GM19043 (cell line): ENCODE results near the gene ELL3.

Experiments
- ATAC-seq: cut with Tn5 transposase; IDR thresholded peaks from one replicate; pipeline ENCODE4 v1.9.1; 2021; ENCODE audit warnings: low read depth; ENCODE audit not compliant: unreplicated experiment

The ELL3 gene

GRCh38 chr15:43792761-43793476 is 16.2 kb upstream of the ELL3 start:
- no peak for ATAC-seq

- ATAC-seq = peak; percentile 80
Observed at GRCh38 chr15:43791993-43792760, 15.4 kb upstream of the ELL3 start, which contains the start of gene SERF2. Gene SERF2, plus strand, starts transcription at chr15:43792320. Its CDS starts 57 bp downstream, at chr15:43792377.

DNA sequence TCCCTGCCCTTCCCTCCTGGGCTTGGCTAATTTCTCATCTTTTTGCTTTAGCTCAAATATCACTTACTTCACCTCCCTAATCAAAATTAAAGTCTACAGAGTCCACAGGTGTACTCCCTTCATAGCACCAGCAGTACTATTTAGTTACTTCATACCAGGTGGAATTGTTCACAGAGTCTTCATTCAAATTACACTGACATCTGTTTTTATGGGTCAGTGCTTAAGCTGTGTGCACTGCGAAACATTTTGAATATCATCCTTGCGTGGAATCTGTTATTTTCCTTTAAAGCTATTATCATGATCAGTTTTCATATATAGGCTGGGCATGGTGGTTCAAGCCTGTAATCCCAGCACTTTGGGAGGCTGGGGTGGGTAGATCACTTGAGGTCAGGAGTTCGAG is 12.6 kb upstream of the ELL3 start:
- no peak for ATAC-seq

DNA sequence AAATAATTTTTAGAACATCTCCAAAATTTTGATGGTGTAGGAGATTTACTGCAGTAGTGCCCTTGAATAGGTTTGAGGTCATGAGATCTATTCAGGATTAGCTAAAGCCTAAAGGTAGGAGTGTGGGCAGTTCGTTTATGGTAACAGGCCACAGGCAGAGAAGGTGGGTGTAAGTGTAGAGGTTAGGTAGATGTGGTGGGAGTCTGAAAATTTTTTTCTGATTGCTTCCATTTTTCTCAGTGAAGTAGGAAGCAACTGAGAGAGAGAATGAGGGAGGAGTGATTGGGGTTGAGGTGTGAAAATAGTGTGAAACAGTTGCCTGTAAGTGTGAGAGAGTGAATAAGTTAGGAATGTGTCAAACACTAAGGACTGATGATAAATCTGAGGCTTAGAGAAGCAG is 2.2 kb upstream of the ELL3 start:
- ATAC-seq = no peak

DNA sequence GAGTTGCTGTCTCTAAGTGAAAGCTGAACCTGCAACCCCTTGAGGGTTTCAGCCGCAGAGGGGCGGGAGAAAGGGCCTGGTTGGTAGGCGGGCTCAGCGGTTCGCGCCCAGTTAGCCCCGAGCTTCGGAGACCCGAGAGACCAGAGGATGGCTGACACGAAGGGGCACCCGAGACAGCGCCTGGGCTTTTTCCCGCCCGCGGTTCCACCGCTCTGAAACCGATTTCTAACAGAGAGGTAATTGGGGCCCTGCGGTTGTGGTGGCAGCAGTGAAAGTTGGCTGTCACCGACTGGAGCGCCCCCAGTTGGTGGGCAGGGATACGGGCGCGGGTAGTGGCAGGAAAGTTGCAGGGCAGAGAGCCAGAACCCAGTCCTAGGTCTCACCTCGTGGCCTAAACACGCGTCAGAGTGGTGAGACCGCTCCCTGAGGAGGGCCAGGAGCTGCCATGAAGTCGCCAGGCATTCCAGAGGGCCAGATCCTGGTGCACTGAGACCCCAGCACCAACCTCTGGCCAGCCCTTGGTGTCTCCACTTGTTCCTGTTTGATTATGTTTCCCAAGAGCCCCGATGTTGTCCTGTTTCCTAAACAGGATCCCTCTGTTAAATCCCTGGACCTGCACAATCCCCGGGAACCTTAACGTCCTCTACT is 625 bp upstream of the ELL3 start:
- ATAC-seq = peak; percentile 46

GRCh38 chr15:43776101-43776717 is 557 bp downstream of the ELL3 start:
- peak; percentile 67 for ATAC-seq

DNA sequence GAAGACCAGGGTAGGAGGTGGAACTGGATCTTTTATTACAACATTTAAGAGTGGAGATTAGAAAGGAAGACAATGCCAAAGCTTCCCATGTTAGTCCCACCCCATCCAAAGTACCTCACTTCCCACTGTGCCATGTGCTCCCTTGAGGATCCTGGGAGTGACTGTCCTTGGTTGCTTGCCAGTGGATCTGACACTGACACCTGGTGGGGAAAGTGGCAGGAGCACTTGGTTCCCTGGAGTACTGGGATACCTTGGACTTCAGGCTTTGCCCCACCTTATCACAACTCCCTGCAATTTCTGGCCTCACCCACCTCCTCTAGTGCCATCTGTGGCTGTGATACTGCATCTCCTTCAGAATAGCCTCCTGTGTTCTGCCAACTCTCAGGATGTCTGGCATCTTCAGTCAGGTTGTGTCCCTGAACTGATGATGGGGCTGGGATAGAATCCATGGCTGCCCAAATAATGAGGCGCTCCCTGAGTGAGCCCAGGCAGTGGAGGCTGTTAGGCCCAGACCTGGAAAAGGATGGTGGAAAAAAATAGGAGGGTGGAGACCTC is 1.3 kb downstream of the ELL3 start:
- ATAC-seq = no peak

- no peak for ATAC-seq
Observed at GRCh38 chr15:43774062-43774461, 2.7 kb downstream of the ELL3 start.

GRCh38 chr15:43772624-43773023 is 4.1 kb downstream of the ELL3 start:
- ATAC-seq = no peak

- no peak for ATAC-seq
Observed at GRCh38 chr15:43771816-43772215, 5.0 kb downstream of the ELL3 start.

- ATAC-seq = no peak
Observed at GRCh38 chr15:43769584-43770228, 7.1 kb downstream of the ELL3 start.

DNA sequence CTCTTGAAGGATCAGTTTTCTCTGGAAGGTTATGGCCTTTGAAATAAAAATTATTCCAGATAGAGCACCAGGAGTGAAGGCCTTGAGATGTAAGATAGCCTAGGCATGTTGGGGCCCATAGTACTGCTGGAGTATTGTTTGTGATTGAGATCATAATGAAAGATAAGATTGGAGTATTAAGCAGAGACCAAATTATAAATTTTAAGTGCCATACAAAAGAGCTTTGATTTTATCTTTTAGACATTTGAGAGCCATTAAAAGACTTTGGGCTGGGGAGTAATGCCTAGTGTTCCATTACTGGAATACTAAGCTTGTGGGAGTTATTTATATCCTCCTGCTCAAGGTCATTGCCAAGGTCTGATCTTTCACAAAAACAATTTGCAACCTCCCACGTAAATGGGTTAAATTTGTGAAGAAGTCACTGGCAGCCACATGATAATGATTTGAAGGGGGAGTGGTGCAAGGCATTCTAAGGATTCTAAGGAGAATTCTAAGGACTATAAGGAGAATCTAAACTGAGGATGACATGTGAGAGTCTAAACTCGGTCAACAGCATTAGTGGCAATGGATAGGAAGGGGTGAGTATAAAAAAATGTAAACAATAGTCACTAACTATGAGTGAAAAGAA is 12.8 kb downstream of the ELL3 start:
- ATAC-seq = no peak

DNA sequence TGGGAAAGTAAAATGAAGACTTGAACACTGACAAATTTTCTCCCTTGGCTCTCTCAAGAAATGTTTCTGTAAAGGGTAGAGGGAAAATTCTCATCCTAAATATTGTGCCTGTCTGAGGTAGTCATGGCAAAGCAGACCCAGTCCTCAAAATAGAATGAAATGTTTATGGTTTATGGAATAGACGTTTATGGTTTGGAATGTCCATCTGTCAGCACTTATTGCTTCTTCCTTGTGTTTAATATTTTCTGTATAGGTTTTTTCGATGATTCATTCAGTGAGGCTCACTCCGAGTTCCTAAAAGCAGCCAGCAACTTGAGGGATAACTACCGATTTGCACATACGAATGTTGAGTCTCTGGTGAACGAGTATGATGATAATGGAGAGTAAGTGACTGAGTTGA is 13.9 kb downstream of the ELL3 start:
- no peak for ATAC-seq

GRCh38 chr15:43751885-43752284 is 24.9 kb downstream of the ELL3 start:
- no peak for ATAC-seq

DNA sequence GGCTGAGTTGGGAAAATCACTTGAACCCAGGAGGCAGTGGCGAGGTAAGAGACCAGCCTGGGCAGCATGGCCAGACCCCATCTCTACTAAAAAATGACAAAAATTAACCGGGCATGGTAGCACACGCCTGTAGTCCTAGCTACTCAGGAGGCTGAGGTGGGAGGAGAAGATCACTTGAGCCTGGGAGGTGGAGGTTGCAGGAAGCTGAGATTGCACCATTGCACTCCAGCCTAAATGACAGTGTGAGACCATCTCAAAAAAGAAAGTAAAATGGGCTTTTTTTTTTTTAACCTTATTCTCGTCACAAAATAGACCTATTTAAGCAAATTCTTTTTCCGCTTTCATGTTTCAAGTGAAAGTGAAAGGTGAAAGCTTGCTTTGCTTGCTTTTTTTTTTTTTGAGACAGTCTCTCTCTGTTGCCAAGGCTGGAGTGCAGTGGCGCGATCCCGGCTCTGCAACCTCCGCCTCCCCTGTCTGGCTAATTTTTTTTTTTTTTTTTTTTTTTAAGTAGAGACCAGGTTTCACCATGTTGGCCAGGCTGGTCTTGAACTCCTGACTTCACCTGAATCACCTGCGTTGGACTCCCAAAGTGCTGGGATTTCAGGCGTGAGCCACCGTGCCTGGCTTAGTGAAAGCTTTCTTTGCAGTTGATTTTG is 26.9 kb downstream of the ELL3 start:
- peak; percentile 48 for ATAC-seq

- no peak for ATAC-seq
Observed at GRCh38 chr15:43748376-43748775, 28.4 kb downstream of the ELL3 start.

DNA sequence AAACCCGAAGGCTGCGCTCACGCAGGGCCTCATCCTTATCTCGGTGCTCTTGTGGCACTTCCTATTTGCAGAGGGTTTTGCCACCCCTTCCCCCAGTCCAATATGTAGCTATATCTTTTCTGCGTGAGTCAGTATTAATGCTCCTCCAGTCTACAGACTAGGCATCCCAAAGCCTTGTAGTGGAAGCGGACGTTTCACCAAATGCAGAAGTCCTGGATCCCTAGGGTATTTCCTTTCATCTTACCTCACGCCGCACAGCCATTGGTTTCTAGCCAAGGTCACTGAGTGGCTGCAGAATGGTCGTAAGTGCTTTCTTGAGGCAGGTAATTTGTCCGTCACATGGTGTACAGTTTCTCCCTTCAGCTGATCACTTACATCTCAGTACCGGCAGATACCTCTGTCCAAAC is 29.9 kb downstream of the ELL3 start:
- peak; percentile 9 for ATAC-seq

DNA sequence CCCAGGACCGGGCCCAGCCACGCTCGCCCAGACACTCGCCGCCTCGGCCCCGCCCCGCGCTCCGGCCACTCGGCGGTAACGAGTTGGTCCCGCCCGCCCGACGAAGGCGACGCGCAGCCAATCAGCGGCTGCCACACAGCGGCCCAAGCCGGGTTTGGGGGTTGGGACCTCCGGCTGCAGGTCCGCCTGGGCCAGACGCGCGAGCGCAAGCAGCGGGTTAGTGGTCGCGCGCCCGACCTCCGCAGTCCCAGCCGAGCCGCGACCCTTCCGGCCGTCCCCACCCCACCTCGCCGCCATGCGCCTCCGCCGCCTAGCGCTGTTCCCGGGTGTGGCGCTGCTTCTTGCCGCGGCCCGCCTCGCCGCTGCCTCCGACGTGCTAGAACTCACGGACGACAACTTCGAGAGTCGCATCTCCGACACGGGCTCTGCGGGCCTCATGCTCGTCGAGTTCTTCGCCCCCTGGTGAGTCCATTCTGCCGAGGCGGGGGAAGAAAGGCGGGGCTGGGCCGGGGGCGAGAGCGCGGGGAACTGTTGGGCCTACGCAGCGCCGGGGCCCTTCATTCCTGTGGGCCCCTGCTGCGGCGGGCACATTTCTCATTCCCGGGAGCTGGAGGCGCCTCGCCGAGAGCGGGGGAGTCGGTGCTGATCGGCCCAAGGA is 30.4 kb downstream of the ELL3 start, which contains the start of gene PDIA3:
PDIA3 (plus strand) TSS at position 194 of the 658 bp plus-strand sequence; CDS start at position 296, 102 bp downstream.
- ATAC-seq = peak; percentile 58

GRCh38 chr15:43735416-43735815 is 41.4 kb downstream of the ELL3 start:
- no peak for ATAC-seq
